Activated naive CD8-positive, alpha-beta T cell treated with anti-CD3 and anti-CD28 coated beads, Interleukin-2, amount 50 U/mL, for 24 hours (primary cell): ENCODE measurements around the gene NTMT2.

Experiments used
- ATAC-seq: fragments of 150-1000 bp; cut with Tn5 transposase; one replicate; pipeline ENCODE4 v1.10.0; 2021
- DNase-seq: peaks from one replicate; pipeline ENCODE4 v3.0.0; 2021
- H3K27ac Mint-ChIP-seq: one replicate; pipeline ENCODE4 v1.8.0; 2021; ENCODE audit warnings: mild to moderate bottlenecking, mixed read lengths
- H3K27me3 Mint-ChIP-seq: one replicate; pipeline ENCODE4 v1.8.0; 2021; ENCODE audit warnings: mixed read lengths
- H3K36me3 Mint-ChIP-seq: one replicate; pipeline ENCODE4 v1.8.0; 2021; ENCODE audit warnings: low read depth, mixed read lengths
- H3K4me1 Mint-ChIP-seq: one replicate; pipeline ENCODE4 v1.8.0; 2021; ENCODE audit warnings: mixed read lengths
- H3K4me3 Mint-ChIP-seq: one replicate; pipeline ENCODE4 v1.8.0; 2021; ENCODE audit warnings: mild to moderate bottlenecking, moderate library complexity, mixed read lengths
- H3K9me3 Mint-ChIP-seq: one replicate; pipeline ENCODE4 v1.8.0; 2021; ENCODE audit warnings: mixed read lengths

NTMT2 gene

GRCh38 chr1:170175041-170175440 lies 29.3 kb downstream of the NTMT2 start:
- H3K27ac Mint-ChIP-seq, result no peak overlapping the region

GRCh38 chr1:170175484-170175883 lies 29.7 kb downstream of the NTMT2 start:
- peaks cover 2% of the 10 kb centered on the region for H3K27me3 Mint-ChIP-seq
- H3K36me3 Mint-ChIP-seq, result peaks cover 2% of the 10 kb centered on the region
- DNase-seq (no peak), ATAC-seq (no peak)
- no peak overlapping the region for H3K27ac Mint-ChIP-seq
- peaks cover 21% of the 10 kb centered on the region for H3K9me3 Mint-ChIP-seq
- no peaks in the 10 kb centered on the region for H3K4me1 Mint-ChIP-seq
- no peak overlapping the region for H3K4me3 Mint-ChIP-seq

More at GRCh38 chr1:170175041-170175440, 29.3 kb downstream of the NTMT2 start:
- H3K27me3 Mint-ChIP-seq, result peaks cover 2% of the 10 kb centered on the region
- H3K4me3 Mint-ChIP-seq, result no peak overlapping the region
- no peaks in the 10 kb centered on the region for H3K4me1 Mint-ChIP-seq
- DNase-seq, result no peak
- peaks cover 2% of the 10 kb centered on the region for H3K36me3 Mint-ChIP-seq
- H3K9me3 Mint-ChIP-seq, result peaks cover 25% of the 10 kb centered on the region
- ATAC-seq, result no peak

DNA sequence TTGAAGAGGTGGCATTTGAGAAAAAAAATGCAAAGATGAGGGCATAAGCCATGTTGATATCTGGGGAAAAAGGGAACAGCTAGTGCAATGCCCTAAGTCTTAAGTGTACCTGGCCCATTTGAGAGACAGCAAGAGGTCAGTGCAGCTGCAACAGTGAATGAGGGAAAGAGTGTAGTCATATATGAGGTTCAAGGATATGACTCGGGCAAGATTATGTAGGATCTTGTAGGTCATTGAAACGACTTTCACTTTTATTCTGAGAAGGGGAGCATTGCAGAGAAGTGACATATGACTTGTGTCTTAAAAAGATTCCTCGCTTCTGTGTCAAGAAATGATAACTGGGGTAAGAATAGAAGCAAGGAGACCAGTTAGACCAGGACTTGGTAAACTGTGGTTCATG lies 31.0 kb downstream of the NTMT2 start:
- Mint-ChIP-seq H3K27me3 (peaks cover 2% of the 10 kb centered on the region), H3K4me1 (no peaks in the 10 kb centered on the region), H3K9me3 (peaks cover 10% of the 10 kb centered on the region), H3K36me3 (no peaks in the 10 kb centered on the region), H3K27ac (no peak overlapping the region), H3K4me3 (no peak overlapping the region)
- DNase-seq (no peak), ATAC-seq (no peak)

DNA sequence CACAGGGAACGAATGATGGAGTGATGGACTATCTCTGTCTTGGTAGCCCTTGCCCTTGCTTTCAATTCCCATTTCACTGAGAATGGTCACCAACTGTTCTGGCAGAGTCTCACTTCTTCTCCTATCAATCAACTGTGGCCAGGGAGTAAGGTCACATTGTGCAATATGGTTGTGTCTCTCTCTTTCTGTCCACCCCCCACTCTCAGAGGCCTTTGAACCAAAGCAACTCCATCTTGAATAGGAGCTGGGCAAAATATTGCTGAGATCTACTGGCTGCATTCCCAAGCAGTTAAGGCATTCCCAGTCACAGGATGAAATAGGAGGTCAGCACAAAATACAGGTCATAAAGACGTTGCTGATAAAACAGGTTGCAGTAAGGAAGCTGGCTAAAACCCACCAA lies 36.7 kb downstream of the NTMT2 start:
- no peak for DNase-seq
- Mint-ChIP-seq H3K27ac (no peak overlapping the region), H3K4me3 (no peak overlapping the region), H3K4me1 (no peaks in the 10 kb centered on the region), H3K9me3 (no peaks in the 10 kb centered on the region), H3K27me3 (peaks cover 4% of the 10 kb centered on the region), H3K36me3 (no peaks in the 10 kb centered on the region)
- no peak for ATAC-seq

DNA sequence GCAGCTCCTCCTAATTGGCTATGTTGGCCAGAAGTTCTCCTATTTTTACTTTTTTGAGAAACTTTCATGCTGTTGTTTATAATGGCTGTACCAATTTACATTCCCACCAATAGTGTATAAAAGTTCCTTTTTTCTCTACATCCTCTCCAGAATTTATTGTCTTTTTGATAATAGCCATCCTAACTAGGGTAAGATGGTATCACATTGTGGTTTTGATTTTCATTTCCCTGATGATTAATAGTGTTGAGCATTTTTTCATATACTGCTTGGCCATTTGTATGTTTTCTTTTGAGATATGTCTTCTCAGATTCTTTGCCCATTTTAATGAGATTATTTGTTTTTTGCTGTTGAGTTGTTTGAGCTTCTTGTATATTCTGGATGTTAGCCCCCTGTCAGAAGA lies 46.8 kb downstream of the NTMT2 start:
- H3K4me3 Mint-ChIP-seq, result no peak overlapping the region
- ATAC-seq, result no peak
- no peak for DNase-seq
- H3K36me3 Mint-ChIP-seq, result no peaks in the 10 kb centered on the region
- no peaks in the 10 kb centered on the region for H3K4me1 Mint-ChIP-seq
- peaks cover 12% of the 10 kb centered on the region for H3K9me3 Mint-ChIP-seq
- no peak overlapping the region for H3K27ac Mint-ChIP-seq
- H3K27me3 Mint-ChIP-seq, result peaks cover 11% of the 10 kb centered on the region

GRCh38 chr1:170194451-170194850 lies 48.7 kb downstream of the NTMT2 start:
- H3K27ac Mint-ChIP-seq, result no peak overlapping the region
- H3K27me3 Mint-ChIP-seq, result peaks cover 13% of the 10 kb centered on the region
- peaks cover 11% of the 10 kb centered on the region for H3K9me3 Mint-ChIP-seq
- DNase-seq (no peak), ATAC-seq (no peak)
- no peak overlapping the region for H3K4me3 Mint-ChIP-seq
- no peaks in the 10 kb centered on the region for H3K4me1 Mint-ChIP-seq
- H3K36me3 Mint-ChIP-seq, result no peaks in the 10 kb centered on the region

DNA sequence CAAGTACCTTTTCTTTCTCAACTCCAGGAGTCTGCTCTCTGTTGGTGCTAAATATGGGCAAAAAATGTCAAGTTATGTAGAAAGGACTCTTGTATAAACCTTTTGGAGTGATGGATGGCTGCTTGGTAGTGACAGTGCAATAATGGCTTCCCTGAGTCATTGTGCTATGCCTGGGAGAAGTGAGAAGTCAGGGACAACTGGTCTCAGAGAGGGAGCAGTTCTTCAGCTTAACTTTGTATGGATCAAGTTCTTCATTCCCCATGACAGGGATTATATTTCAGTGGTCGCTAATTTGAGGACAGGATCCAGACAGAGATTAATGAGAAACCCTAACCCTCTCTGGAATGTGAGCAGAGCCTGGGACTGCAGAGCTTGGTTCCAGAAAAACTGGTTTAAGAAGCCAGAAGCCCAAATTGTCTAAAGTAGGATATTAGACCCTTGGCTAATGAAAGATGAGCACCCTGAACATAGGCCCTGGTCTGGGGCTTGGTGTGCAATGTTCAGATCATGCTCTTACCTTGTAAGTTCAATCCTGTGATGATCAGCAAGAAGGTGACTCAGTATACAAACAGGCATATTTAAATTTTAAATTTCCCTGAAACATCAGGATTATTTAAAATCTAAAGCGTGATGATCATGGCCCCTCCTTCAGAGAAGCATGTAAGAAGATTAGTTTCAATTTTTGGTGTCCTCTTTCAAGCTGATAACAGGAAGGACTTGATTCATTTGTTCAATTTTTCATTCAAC lies 50.9 kb downstream of the NTMT2 start:
- H3K9me3 Mint-ChIP-seq, result no peaks in the 10 kb centered on the region
- DNase-seq, result no peak
- H3K36me3 Mint-ChIP-seq, result no peaks in the 10 kb centered on the region
- peaks cover 13% of the 10 kb centered on the region for H3K27me3 Mint-ChIP-seq
- ATAC-seq, result no peak
- H3K27ac Mint-ChIP-seq, result no peak overlapping the region
- H3K4me1 Mint-ChIP-seq, result no peaks in the 10 kb centered on the region
- H3K4me3 Mint-ChIP-seq, result no peak overlapping the region

- peaks cover 13% of the 10 kb centered on the region for H3K27me3 Mint-ChIP-seq
- no peak overlapping the region for H3K4me3 Mint-ChIP-seq
- no peak overlapping the region for H3K27ac Mint-ChIP-seq
- H3K9me3 Mint-ChIP-seq, result no peaks in the 10 kb centered on the region
- no peaks in the 10 kb centered on the region for H3K36me3 Mint-ChIP-seq
- no peaks in the 10 kb centered on the region for H3K4me1 Mint-ChIP-seq
- no peak for ATAC-seq
- no peak for DNase-seq
Measured at GRCh38 chr1:170198090-170198489, 52.3 kb downstream of the NTMT2 start.

DNA sequence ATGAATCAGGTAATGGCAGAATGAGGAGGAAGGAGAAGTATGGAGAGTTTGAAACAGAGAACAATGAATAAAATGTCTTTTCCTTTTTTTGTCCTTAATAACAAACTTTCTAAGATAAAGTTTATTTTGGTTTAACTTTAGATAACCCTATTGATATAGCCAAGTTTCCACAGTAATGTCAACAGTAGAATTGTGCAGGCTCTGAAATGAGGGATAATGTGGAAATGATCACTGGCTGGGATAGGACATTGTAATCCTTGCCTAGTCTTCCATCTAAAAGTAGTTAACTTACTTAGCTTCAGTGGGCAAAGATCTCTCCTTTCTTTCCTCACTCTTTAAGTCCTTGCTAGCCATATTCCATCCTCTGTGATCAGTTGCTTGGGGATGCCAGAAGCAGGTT lies 52.8 kb downstream of the NTMT2 start:
- H3K9me3 Mint-ChIP-seq, result no peaks in the 10 kb centered on the region
- no peak overlapping the region for H3K4me3 Mint-ChIP-seq
- ATAC-seq (no peak), DNase-seq (no peak)
- H3K36me3 Mint-ChIP-seq, result no peaks in the 10 kb centered on the region
- H3K27ac Mint-ChIP-seq, result no peak overlapping the region
- H3K4me1 Mint-ChIP-seq, result no peaks in the 10 kb centered on the region
- H3K27me3 Mint-ChIP-seq, result peaks cover 13% of the 10 kb centered on the region

- Mint-ChIP-seq H3K4me1 (no peaks in the 10 kb centered on the region), H3K4me3 (no peak overlapping the region), H3K27ac (no peak overlapping the region), H3K36me3 (no peaks in the 10 kb centered on the region), H3K27me3 (peaks cover 6% of the 10 kb centered on the region), H3K9me3 (no peaks in the 10 kb centered on the region)
- ATAC-seq (no peak), DNase-seq (no peak)
Measured at GRCh38 chr1:170200161-170200560, 54.4 kb downstream of the NTMT2 start.

DNA sequence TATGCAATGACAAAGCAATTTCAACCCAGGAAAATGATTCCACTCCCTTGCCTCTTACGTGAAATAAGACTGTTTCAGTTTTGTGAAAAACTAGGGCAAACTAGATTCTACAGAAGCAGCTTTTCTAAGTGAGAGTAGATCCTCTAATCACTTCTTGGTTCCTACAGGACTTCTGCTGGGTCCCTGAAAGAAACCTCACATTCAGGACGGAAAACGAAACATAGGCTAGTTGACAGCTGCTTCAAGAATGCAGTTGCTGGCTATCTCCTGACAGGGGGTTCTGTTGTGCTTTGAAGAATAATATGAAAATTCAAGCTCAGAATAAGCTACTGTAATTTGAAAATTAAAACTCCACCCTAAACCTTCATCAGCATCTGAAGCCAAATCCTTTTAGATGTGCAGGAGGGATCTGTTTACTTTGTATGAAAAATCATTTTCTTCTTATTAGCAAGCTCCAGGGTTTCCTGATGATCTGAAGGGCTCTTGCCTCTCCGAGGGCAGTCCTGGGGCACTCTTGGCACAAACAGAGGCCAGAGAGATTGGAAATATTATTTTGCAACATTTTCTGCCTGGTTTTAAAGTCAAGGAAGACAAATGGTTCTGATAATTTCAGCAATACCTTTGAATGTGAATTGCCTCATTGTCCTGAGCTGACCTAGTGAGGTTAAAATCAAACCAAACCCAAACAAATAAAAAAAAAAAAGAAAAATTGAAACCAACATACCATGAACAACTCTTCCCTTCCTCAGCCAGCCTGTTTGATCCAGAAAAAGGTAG lies 55.0 kb downstream of the NTMT2 start:
- DNase-seq, result no peak
- Mint-ChIP-seq H3K4me3 (no peak overlapping the region), H3K27ac (no peak overlapping the region), H3K36me3 (no peaks in the 10 kb centered on the region), H3K27me3 (peaks cover 9% of the 10 kb centered on the region), H3K9me3 (peaks cover 4% of the 10 kb centered on the region), H3K4me1 (no peaks in the 10 kb centered on the region)
- no peak for ATAC-seq

- no peak for DNase-seq
- Mint-ChIP-seq H3K4me1 (no peaks in the 10 kb centered on the region), H3K27me3 (peaks cover 6% of the 10 kb centered on the region), H3K36me3 (no peaks in the 10 kb centered on the region), H3K4me3 (no peak overlapping the region), H3K9me3 (peaks cover 15% of the 10 kb centered on the region), H3K27ac (no peak overlapping the region)
- ATAC-seq, result no peak
Measured at GRCh38 chr1:170203693-170204092, 57.9 kb downstream of the NTMT2 start.

- Mint-ChIP-seq H3K27me3 (peaks cover 5% of the 10 kb centered on the region), H3K4me1 (no peaks in the 10 kb centered on the region), H3K9me3 (peaks cover 15% of the 10 kb centered on the region), H3K27ac (no peak overlapping the region), H3K36me3 (no peaks in the 10 kb centered on the region), H3K4me3 (no peak overlapping the region)
- DNase-seq (no peak), ATAC-seq (no peak)
Measured at GRCh38 chr1:170204121-170204520, 58.4 kb downstream of the NTMT2 start.

GRCh38 chr1:170205301-170205700 lies 59.5 kb downstream of the NTMT2 start:
- Mint-ChIP-seq H3K36me3 (no peaks in the 10 kb centered on the region), H3K4me3 (no peak overlapping the region), H3K27ac (no peak overlapping the region), H3K27me3 (peaks cover 8% of the 10 kb centered on the region), H3K9me3 (peaks cover 15% of the 10 kb centered on the region), H3K4me1 (no peaks in the 10 kb centered on the region)
- ATAC-seq (no peak), DNase-seq (no peak)

DNA sequence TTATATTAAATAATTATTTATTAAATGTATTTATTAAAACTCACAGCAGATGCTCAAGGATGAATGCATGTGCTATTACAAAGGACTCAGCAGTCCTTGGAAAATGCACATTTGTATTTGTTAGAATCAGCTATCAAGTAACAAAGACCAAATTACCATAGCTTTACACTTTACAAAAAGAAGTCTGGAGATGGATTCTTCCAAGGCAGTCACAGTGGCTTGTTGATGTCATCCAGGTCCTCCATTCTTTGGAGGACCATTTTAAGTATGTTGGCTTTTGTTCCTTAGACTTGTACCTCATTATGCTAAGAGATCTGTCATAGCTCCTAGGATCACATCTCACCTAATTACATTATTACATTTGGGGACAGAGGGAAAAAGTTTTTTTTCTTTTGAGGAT lies 63.4 kb downstream of the NTMT2 start:
- Mint-ChIP-seq H3K4me1 (no peaks in the 10 kb centered on the region), H3K27ac (no peak overlapping the region), H3K36me3 (no peaks in the 10 kb centered on the region), H3K4me3 (no peak overlapping the region), H3K27me3 (peaks cover 28% of the 10 kb centered on the region), H3K9me3 (peaks cover 15% of the 10 kb centered on the region)
- no peak for DNase-seq
- ATAC-seq, result no peak
